NCI-H82 (cell line): ENCODE data around the gene PCNX3.

ENCODE experiments used
- DNase-seq: peaks from one replicate; lab custom pipeline; 2025; lab: John Stamatoyannopoulos, UW

PCNX3 gene

DNA sequence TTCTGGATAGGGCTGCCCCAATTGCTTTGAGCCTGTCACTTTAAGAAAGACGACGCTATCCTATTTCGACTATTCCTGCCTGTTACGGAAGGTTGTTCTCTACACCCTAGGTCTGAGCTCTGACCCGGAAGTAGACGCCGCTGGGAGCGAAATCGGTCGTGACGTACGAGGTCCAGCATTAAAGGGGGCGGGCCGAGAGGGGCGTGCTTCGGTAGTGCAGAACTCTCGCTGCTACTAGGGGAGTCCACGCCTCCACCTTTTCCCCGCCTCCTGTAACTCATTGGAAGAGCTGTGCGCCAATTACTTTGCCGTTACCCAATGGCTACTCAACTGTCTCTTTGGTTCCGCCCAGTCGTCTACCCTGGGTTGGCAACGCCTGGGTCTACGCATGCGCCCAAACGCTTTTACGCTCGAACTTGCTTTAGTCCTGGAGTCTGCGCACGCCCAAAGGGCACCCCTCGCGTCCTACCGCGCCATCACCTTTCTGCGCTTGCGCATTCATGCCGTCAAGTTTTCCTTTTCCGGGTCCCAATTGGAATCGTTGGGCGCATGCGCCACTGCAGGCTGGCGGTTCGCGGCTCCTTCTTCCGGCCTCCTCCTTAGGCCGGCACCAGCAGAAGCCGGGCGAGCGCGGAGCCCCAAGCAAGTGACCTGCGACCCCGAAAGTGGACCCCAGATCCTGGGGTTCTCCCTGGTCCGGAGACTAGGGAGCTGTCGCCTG is at the start of gene PCNX3:
Gene PCNX3 (plus strand): TSS at position 548 of the 721 bp plus-strand sequence. CDS start 536 bp downstream, outside the sequence.
- DNase-seq: peak; percentile 100

DNA sequence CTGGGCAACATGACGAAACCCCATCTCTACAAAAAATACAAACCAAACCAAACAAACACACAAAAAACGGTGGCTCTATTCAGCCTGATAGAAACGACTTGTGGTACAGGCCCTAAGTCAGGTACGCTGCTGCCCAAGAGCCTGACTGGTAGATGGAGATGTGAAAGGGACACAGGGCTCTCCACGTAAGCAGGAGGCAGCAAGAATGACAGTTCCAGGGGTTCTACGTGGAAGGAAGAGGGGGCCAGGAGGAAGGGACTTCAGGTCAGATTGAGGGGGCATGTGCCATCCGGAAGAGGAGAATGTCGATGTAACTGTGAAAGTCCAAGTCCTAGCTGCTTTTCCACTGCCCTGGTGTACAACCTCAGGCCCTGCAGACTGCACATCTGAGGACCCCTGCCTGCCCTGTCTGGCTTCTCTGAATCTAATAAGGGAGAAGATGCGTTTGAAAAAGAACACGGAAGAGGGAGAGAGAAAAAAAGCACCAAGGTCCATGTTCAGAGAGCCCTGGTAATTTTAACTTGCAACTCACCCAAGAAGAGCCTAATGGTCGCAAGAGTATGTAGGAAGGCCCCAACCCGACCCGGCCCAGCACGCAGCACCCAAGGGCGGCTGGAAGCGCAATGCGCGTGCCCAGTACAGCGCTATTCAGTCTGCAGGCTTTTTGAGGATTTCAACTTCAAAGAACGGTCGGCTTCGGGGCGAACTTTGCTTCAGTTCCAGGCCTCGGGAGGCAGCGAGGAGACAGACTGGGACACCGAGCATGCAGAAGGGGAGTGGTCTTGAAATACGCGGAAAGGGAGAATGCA is 46.2 kb upstream of the PCNX3 start:
- DNase-seq: no peak

DNA sequence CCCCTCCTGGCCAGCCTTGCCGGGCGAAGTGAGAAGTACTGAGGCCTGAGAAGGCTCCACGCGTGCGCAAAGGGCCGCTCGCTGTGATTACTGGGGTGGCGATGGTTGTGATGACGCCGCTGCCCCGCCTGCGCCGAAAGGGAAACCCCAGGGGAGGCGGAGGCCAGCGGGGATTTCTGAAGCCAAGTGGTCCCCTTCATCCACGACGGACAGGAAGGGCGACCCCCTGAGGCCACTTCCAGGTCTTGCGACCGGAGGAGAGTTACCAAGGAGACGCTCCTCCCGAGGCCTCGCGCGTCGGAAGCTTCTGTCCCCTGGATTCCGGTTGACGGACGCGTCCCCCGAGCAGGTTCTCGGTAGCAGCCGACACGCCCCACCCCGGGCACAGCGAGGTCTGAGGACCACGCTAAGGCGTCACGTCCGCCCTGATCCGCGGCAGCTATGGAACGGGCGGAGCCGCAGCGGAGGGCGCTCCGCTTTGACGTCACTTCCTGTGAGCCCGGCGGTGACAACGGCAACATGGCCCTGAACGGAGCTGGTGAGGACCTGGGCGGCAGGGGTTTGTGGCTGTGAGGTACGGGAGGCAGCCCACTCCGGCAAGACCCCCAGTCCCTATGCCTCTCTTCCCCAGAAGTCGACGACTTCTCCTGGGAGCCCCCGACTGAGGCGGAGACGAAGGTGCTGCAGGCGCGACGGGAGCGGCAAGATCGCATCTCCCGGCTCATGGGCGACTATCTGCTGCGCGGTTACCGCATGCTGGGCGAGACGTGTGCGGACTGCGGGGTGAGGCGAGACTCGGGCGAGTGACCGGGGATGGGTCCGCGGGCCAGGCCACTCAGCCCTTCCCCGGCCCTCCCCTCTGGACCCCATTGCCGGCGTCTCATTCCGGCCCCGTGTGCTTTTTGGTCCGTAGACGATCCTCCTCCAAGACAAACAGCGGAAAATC is 45.3 kb upstream of the PCNX3 start, which contains the start of gene ZNRD2:
Gene ZNRD2 (plus strand): TSS at position 505 of the 946 bp plus-strand sequence. CDS start 15 bp downstream, at position 520.
- DNase-seq: peak; percentile 98

DNA sequence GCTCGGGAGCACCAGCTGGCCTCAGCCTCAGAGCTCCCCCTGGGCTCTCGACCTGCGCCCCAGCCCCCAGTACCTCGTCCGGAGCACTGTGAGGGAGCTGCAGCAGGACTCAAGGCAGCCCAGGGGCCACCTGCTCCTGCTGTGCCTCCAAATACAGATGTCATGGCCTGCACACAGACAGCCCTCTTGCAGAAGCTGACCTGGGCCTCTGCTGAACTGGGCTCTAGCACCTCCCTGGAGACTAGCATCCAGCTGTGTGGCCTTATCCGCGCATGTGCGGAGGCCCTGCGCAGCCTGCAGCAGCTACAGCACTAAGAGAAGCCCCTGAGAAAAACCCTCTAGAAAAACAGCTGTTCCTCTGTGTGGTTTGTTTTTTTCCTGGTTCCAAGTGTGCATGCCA is 44.2 kb upstream of the PCNX3 start:
- DNase-seq: peak; percentile 20

DNA sequence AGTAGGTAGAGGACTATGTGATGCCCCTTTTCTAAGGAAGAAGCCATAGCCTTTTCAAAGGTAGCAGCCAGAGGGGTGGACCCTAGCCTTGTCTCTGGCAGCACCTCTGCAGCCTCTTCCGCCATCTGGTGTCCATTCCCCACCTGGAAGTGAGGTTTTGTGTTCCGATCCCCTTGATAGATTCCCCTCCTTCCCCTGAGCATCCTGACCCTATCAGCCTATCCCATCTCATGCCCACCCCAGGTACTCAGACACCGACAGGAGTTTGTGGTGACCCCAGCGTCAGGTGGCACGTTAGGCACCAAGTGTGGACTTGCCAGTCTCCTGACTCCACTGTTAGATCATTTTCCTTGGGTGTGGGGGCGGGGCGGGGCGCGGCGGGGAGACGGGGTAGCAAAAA is 43.6 kb upstream of the PCNX3 start:
- DNase-seq: peak; percentile 73

DNA sequence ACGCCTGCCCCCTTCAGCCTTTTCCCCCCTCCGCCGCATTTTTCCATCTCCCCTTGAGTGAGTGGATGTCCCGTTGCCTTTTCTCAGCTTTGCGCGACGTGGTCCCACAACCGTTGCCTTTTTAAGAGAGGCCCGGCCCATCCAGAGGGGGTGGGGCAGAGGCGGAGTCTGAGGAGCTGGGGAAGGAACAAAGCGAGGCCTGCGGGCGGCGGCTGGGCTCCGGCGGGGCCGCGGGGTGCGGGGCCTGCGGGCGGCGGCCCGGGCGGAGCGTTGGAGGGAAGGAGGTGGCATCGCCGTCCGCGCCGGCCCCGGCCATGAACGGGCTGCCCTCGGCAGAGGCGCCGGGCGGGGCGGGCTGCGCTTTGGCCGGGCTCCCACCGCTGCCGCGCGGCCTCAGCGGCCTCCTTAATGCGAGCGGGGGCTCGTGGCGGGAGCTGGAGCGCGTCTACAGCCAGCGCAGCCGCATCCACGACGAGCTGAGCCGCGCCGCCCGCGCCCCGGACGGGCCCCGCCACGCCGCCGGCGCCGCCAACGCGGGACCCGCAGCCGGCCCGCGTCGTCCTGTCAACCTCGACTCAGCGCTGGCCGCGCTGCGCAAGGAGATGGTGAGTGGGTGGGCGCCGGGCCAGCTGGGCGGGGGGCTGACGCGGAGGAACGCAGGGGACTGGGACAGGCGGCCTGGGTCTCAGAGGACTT is 43.1 kb upstream of the PCNX3 start, which contains the start of gene FAM89B:
Gene FAM89B (plus strand): TSS at position 183 of the 696 bp plus-strand sequence. CDS start 132 bp downstream, at position 315.
- peak; percentile 86 for DNase-seq

DNA sequence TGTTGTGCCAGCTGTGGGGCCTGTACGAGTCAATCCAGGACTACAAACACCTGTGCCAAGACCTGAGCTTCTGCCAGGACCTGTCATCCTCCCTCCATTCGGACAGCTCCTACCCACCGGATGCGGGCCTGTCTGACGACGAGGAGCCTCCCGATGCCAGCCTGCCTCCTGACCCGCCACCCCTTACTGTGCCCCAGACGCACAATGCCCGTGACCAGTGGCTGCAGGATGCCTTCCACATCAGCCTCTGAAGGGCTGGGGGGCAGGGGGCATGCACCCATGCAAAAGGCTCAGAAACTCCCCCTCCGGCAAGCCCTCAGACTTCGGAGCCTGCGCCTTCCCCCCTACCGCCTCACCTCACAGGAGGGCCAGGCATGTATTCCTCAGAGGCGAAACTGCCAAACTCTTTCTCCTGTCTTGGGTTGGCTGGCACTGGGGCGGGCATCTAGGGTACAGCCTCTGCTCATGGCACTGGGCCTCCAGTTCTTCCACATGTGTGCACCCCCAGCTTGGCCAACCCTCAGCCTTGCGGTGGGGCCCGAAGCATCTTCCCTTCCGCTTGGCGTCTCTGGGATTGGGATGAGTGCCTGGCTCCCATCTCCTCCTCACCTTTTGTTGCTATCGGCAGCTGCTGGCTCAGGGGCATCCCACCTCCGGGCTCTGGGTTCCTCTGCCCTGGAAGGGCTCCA is 42.0 kb upstream of the PCNX3 start:
- no peak for DNase-seq

DNA sequence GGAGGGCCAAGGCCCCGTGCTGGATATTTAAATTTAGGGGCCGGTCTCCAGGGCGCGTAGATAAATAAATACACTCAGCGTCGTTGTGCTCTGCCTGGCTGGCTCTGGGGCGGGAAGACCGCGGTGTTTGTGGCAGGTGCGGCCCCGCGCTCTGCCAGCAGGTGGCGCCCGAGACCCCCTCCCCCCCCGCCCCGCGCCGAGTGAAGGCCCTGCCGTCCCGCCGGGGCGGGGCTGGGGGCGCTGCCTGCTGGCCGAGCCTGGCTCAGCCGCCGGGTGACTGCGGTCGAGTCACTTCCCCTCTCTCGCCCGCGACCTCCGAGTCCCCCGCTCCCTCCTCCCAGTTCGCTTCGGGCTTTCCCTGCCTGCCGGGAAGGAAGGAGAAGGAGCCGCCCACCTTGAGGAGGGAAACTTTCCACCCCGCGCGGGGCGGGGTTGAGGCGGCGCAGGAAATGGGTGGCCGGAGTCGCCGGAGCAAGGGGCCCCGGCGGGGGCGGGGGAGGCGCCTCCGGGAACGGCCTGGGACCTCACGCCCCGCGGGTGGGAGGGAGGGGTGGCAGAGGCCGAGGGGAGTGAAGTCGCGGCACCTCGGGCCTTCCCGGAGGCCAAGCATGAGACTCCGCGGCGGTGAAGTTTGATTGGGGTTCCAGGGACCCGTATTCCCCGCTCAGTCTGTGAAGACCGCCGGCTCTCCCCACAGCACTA is 41.3 kb upstream of the PCNX3 start:
- DNase-seq: peak; percentile 80

DNA sequence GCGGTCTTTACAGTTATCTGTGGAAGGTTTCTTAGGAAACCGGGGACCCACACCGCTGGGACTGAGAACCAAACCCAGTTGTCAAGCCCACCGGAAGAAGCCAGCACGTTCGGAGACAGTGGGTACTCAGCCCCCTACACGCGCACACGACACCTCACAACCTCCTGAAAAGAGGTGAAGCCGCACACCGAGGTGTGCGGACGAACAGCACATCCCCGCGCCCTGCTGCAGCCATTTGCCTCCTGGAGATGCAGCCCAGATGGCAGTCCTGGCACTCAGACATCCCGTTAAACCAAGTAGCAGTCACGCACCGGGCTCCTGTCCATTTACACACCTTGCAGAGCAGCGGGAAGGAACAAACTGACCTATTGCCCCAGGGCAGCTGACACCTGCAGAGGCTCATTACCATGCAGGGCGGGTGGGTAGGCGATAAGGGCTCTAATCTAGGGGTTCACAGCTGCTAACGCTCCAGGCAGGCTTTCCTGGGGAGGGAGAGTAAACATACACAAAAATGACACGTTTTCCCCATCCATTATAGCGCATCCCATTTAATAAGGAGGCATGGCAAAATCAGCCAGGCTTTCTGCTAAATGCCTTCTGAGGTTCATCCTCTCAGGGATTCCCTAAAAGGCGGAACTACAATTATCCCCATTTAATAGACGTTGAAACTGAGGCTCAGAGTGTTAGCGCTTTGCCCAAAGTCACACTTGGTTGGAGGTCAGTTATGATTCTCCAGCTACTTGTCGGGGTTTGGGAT is 40.6 kb upstream of the PCNX3 start:
- DNase-seq: no peak

DNA sequence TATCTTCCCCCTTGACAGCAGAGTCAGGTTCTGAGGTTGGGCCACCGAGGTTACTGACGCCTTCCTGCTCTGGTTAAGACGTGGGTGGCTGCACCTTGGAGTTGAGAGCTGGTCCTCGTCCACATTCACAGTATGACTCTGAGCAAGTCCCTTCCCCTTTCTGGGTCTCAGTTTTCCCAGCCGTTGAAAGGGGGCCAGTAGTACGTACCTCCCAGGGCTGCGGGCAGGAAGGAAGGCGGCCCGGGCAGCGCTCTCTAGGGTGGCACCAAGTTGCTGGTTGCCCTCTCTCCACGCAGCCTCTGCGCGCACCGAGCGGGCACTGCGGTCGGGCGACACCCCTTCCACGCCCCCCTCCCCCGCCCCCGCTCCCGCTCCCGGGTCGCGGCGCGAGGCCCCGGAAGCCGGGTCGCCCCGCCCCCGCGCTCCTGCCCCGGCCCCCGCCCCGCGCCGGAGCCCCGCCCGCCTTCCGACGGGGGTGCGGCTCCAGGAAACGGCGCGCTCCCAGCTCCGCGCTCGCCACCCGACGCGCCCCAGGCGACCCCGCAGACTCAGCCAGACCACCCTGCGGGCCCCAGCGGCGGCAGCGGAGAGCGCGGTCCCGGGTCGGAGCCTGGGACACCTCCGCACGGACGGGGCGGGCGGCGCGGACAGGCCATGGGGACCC is 39.9 kb upstream of the PCNX3 start, which contains the start of gene EHBP1L1:
Gene EHBP1L1 (plus strand): TSS at position 486 of the 664 bp plus-strand sequence. CDS start 250 bp downstream, outside the sequence.
- DNase-seq: peak; percentile 58

DNA sequence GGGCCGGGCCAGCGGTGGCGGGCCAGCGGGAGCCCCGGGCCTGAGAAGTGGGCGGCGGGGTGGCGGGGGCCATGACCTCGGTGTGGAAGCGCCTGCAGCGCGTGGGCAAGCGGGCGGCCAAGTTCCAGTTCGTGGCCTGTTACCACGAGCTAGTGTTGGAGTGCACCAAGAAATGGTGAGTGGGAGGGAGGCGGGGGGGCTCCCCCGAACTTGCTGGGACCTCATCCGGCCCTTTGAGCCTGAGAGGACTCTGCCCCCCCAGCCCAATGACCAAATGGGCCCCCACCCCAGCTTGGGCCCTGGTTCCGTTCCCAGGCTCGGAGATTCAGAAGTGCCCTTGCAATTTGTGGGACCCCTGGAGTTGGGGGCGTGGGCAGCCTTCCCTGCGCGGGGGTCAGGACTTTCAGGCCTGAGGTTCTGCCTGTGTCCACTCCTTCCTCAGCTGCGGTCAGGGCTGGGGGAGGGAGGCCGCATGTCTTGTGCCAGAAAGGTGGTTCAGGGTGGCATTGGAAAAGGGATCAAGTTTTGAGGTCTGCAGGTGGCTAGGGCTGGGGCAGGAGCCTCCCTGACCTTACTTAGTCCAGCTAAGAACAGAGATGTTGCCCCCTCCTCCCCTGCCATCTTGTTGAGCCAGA is 39.2 kb upstream of the PCNX3 start:
- no peak for DNase-seq

DNA sequence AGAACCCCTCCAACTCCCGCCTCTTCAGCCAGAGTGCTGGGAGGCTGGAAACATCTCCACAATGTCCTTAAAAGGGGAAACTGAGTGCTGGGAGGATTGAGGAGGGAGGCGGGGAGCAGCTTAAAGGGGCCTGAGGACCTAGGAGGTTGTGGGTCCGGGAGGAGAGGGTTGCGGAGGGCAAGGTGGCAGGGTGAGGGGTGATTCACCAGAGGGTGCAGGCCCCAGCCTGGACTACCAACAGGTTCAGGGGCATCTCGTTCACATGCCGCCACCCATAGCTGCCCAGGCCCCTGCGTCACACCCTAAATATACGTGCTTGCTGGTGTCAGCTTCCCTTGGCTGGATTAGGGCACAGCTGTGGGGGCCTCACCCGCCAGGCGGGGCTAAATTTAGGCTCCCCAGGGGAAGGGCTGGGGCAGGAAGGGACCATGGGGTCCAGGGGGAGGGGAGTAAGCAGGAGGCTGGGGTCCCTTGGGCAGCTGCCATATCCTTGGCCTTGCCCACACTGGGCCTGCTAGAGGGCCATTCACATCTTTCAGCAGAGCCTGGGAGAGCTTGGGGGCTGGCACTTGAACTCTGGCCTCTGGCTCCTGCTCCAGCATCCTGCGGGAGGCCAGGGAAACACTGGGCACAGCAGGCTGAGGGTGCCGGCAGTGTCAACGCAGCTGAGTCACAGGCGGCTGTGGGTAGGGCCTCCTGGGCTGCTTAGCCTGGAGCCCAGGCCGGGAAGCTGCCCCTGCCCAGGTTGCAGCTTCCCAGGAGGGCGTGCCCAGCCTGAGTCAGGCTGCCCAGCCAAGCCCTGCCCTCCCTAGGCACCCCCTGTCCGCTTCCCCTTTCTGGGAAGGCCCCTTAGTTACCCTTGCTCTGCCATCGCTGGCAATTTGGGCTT is 38.5 kb upstream of the PCNX3 start:
- no peak for DNase-seq

DNA sequence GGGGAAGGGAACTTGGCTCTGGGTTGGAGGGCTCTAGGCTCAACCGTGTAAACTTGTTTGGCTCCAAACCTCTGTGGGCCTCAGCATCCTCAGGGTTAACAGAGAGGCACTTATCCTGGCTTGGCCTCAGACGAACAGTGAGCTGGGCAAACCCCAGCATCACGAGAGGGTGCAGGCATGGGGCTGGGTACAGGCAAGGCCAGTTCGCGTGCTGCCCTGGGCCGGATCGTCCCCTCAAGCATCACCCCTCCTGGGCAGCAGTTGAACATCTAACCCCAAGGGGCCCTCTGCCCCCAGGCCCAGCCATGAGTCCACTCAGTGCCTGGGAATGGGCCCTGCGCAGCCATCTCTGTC is 37.8 kb upstream of the PCNX3 start:
- no peak for DNase-seq

DNA sequence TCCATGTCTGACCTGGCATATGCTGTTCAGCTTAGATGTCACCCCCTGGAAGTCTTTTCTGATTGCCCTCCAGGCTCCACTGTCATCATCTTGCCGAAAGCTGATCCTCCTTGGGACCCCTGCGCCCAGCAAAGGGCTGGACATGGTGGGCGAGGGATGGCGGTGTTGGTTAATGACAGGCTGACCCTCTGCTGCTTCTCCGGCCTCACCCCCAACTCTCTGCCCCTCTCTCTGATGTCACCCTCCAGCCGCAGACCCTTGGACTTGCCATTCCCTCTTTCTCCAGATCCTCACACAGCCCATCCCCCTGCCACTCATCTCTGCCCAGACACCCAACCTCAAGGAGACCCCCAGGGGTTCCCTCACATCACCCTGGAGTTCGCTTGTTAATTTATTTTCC is 37.4 kb upstream of the PCNX3 start:
- DNase-seq: no peak

DNA sequence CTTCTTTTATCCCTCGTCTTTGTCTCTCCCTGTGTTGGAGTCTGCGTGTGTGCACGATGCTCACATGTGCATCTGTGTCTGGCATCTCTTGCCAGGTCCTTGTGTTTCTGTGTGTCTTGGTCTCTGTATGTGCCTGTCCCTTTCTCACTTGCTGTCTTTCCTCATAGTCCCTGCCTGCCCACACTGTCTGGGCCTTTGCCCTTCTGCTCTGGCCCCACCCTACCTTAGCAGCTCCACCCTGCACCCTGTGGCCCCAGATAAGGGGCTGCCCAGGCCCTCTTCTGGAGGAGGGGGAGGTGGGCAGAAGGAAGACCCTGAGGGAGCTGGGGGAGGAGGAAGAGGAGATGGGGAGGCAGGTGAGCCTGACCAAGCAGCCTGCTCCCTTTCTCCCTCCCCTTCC is 36.9 kb upstream of the PCNX3 start:
- DNase-seq: no peak

DNA sequence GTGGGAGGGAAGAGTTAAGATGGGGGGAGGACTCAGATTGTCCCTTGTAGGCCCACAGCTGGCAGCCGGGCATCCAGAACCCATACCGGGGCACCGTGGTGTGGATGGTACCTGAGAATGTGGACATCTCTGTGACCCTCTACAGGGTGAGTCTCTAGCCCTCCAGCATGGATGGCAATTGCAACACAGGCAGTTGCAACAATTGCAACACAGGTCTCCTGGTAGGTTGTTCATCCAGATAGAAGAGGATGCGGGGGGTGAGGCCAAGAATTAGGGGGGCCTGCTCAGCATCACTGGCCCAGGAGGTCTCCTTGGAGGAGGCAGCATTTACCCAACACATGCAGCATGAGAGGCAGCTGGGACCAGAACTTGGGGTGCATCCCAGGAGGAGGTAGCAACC is 36.3 kb upstream of the PCNX3 start:
- no peak for DNase-seq

DNA sequence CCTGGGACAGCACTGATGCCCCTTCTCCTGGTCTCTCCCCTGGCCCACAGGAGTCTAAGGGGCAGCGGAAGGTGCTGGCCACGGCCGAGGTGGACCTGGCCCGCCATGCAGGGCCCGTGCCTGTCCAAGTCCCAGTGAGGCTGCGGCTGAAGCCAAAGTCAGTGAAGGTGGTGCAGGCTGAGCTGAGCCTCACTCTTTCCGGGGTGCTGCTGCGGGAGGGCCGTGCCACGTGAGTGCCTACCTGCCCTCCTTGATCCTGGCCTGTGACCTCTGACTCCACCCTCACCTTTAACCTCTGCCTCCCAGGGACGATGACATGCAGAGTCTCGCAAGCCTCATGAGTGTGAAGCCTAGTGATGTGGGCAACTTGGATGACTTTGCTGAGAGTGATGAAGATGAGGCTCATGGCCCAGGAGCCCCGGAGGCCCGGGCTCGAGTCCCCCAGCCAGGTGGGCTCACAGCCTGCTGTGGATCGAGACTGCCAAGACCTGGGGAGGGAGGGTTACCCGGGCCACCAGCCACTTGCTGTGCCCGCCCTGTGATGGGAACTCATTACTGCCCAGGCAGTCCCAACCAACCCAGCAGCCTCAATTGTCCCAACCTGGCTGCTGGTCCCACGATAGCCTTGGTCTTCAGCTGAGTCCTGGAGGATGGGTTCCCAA is 35.4 kb upstream of the PCNX3 start:
- DNase-seq: no peak
